Gastroesophageal sphincter (tissue), 3 donors: ENCODE results near the gene BEST4.

Source experiments
- CTCF ChIP-seq, 4 experiments: fragments of 200-600 bp in 2 of 4; fragments of 450-650 bp in 2 of 4; sonication (generic) in 1 of 4; IDR thresholded peaks; one replicate each; pipeline ENCODE4 v1.5.1; 2017 to 2019; ENCODE audit warnings: antibody characterized with exemption in 4 of 4, mild to moderate bottlenecking in 2 of 4, moderate library complexity in 2 of 4
- EP300 ChIP-seq: sonication (generic); formaldehyde crosslinking; IDR thresholded peaks from one replicate; pipeline ENCODE4 v1.6.1; 2017; ENCODE audit warnings: antibody characterized with exemption, mild to moderate bottlenecking
- POLR2A ChIP-seq, 2 donors: fragments of 450-650 bp; IDR thresholded peaks; one replicate each; pipeline ENCODE4 v1.6.1; 2017; ENCODE audit warnings: antibody characterized with exemption in 2 of 2, mild to moderate bottlenecking in 2 of 2, moderate library complexity in 1 of 2
- POLR2AphosphoS5 ChIP-seq: sonication (generic); formaldehyde crosslinking; IDR thresholded peaks from one replicate; pipeline ENCODE4 v1.6.1; 2017; ENCODE audit warnings: antibody characterized with exemption

DNA sequence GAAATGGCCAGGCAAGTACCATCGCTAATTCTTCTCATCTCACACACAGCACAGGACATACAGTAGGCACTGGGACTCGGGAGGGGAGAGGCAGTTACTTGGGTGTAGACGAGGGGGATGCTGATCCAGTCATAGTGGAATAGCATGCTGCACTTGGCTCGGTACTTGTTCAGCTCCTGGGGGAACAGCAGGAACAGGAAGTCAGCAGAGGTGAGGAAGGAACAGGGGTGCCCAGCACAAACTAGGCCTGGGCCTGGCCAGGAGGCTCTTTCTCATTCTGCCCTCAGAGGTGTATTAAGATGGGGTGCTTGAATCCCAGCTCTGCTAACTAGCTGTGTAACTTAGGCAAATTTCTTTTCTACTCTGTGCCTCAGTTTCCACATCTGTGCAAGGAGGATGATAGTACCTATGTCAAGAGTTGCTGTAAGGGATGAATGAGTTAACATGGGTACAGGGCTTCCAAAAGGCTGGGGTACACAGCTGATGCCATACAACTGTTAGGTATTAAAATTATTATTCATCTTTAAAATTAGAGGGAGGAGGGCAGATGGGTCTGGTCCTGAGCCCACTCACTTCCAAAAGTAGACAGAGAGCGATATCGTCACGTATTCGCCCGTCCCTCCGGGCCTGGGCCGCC is 2.4 kb downstream of the BEST4 start:
- TF ChIP-seq CTCF (IDR thresholded peaks at IDR 0.05) (no peak), POLR2A (IDR thresholded peaks at IDR 0.05) (no peak), POLR2AphosphoS5 (no peak), EP300 (no peak)
